Central memory CD8-positive, alpha-beta T cell (primary cell): ENCODE measurements around the gene FBXL20.

Experiments
- ATAC-seq: fragments of 150-1000 bp; cut with Tn5 transposase; replicated peaks from 2 replicates; pipeline ENCODE4 v1.10.0; 2022; ENCODE audit warnings: mild to moderate bottlenecking, moderate FRiP score, moderate number of reproducible peaks; ENCODE audit not compliant: poor library complexity, severe bottlenecking; ENCODE audit errors: extremely low read depth
- DNase-seq, 2 donors: peaks; one replicate each; pipeline ENCODE4 v3.0.0; 2021; ENCODE audit warnings: low spot score in 2 of 2
- H3K27ac Mint-ChIP-seq: one replicate; pipeline ENCODE4 v1.8.0; 2022; ENCODE audit warnings: low read depth, mild to moderate bottlenecking, moderate library complexity, mixed read lengths
- H3K27me3 Mint-ChIP-seq: one replicate; pipeline ENCODE4 v1.8.0; 2022; ENCODE audit warnings: mixed read lengths
- H3K36me3 Mint-ChIP-seq: one replicate; pipeline ENCODE4 v1.8.0; 2022; ENCODE audit warnings: mild to moderate bottlenecking, moderate library complexity, mixed read lengths; ENCODE audit not compliant: insufficient read depth
- H3K4me1 Mint-ChIP-seq: one replicate; pipeline ENCODE4 v1.8.0; 2022; ENCODE audit warnings: mixed read lengths
- H3K4me3 Mint-ChIP-seq: one replicate; pipeline ENCODE4 v1.8.0; 2022; ENCODE audit warnings: mild to moderate bottlenecking, moderate library complexity, mixed read lengths
- H3K9me3 Mint-ChIP-seq: one replicate; pipeline ENCODE4 v1.8.0; 2022; ENCODE audit warnings: mixed read lengths

FBXL20 gene

DNA sequence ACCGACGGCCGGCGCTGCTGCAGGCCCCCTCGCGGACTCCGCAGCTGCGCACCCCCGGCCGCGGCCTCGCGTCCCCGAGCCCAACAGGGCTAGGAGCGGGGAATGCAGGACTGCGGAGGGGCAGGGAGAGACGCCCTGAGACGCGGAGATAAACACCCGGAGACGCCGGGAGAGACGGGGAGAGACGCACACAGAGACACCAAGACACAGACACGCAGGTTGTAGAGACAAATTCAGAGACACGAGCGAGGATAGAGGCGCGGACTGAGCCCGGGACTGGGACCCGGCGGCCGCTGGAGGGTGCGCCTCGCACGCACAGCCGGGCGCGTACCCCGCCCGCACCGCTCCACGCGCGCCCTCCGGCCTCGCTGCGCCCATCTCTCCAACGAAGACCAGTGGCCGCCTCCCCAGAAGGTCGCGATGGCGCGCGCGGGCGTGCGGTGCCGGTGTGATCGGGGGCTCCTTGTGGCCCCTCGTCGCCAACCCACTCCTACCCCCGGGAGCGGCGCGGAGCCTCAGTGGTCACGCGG, 176.6 kb downstream of the FBXL20 start:
- ATAC-seq (no peak), DNase-seq (no peak)
- Mint-ChIP-seq H3K9me3 (no peaks in the 10 kb centered on the region), H3K36me3 (peaks cover 3% of the 10 kb centered on the region), H3K4me3 (peak overlapping the region; percentile 73), H3K4me1 (peaks cover 15% of the 10 kb centered on the region), H3K27me3 (peaks cover 49% of the 10 kb centered on the region), H3K27ac (no peak overlapping the region)

DNA sequence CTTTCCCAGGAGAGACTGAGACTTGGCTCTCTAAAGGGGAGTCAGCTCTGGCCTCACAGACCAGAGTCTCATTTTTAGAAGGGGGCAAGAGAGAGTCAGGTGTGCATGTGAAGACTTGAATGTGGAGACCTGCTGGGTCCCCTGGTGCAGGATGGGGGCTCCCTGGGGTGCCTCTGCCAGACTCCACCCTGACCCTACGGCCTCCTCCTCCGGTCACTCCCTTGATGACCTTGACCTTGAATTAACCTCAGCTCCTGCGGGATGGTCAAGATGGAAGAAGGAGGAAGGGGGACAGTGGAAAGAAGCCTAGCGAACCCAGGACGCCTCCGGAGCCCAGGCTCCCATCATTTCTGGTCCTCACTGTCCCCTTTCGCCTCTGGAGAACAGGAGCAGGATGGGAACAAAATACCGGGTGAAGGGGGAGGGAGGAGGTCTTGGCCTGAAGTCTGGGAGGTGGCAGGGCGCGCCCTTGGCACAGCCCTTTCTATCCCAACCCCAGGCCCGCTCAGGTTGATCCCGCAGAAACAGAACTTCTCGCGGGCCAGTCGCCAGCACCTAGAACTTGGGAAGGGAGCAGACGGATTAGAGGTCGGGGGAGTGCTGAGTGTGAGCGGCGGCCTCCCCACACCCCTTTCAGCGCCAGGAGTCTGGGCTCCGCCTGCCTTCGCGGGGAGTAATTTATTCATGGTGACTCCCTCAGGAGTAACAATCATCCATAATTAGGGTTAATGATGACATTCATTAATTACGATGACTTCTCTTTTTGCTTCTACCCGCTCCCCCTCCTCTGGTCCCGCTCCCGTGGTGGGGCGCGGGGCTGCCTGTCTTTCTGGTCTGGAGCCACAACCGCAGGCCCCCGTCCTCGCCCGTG, 177.3 kb downstream of the FBXL20 start:
- Mint-ChIP-seq H3K27ac (no peak overlapping the region), H3K4me1 (peaks cover 8% of the 10 kb centered on the region), H3K4me3 (peak overlapping the region; percentile 73), H3K9me3 (no peaks in the 10 kb centered on the region), H3K36me3 (peaks cover 3% of the 10 kb centered on the region), H3K27me3 (peaks cover 42% of the 10 kb centered on the region)
- ATAC-seq (no peak), DNase-seq (no peak)

DNA sequence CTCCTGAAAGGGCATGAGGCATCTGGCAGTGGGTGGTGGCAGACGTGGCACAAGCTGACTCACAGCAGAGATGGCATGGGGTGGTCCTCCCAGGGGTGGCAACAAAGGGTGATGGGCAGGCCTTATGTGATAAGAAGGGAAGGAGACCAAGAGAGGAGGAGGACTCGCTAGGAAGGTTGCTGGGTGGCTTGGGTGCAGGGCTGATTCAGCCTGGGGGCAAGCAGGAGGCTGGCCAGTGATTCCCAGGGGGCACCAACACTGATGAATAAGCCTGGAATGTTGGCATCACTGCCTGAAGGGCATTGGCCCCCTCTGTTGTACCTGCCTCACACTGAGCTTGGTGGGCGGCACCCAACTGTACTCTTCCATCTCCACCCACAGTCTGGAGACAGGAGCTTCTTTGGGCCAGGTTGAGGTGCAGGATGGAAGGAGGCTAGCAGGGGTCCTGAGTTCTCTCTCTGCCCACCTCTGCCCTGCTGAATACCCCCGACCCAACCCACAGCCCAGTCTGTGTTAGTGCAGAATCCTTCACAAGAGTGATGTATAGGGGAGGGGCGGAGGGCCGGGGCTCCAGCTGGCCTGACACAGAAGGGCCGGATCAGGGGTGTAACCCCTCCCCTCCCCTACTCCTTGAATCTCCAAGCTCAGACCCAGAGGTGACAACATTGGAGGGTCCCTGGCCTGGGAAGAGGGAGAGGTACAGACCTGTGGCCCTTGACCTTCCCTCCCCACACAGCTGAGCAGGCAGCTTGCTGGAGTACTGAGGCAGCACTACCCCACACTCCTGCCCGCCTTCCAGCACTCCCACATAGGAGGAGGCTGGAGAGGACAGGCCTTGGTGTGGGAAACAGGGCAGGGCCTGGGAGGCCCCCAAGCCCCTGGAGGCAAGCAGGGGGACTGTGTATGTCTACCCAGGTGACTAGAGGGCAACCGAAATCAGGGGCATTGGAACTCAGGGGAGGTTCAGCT, 178.3 kb downstream of the FBXL20 start:
- H3K4me1 Mint-ChIP-seq, result peaks cover 7% of the 10 kb centered on the region
- peaks cover 36% of the 10 kb centered on the region for H3K27me3 Mint-ChIP-seq
- H3K4me3 Mint-ChIP-seq, result peak overlapping the region; percentile 73
- peaks cover 3% of the 10 kb centered on the region for H3K36me3 Mint-ChIP-seq
- ATAC-seq, result no peak
- DNase-seq, result no peak
- no peaks in the 10 kb centered on the region for H3K9me3 Mint-ChIP-seq
- H3K27ac Mint-ChIP-seq, result no peak overlapping the region

DNA sequence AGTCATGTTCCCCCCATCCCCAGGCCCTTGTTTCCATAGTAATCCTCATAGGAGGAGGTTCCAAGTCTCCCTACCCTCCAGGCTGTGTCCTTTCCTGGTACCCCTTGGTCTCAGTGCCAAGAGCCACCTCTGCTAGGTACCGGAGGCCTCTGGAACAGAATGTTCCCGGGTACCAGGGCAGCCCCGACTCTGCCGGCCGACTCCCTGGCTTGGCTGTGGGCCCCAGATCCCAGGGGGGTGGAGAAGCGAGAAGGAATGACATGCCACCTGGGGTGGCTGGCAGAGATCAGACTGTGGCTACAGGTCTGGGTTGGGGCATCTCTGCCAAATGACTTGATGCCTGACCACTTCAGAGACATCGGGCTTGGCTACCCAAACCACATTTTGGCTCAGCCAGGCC, 179.3 kb downstream of the FBXL20 start:
- DNase-seq (no peak), ATAC-seq (no peak)
- Mint-ChIP-seq H3K27me3 (peaks cover 28% of the 10 kb centered on the region), H3K4me1 (peaks cover 7% of the 10 kb centered on the region), H3K36me3 (peaks cover 3% of the 10 kb centered on the region), H3K9me3 (no peaks in the 10 kb centered on the region), H3K27ac (no peak overlapping the region), H3K4me3 (no peak overlapping the region)

DNA sequence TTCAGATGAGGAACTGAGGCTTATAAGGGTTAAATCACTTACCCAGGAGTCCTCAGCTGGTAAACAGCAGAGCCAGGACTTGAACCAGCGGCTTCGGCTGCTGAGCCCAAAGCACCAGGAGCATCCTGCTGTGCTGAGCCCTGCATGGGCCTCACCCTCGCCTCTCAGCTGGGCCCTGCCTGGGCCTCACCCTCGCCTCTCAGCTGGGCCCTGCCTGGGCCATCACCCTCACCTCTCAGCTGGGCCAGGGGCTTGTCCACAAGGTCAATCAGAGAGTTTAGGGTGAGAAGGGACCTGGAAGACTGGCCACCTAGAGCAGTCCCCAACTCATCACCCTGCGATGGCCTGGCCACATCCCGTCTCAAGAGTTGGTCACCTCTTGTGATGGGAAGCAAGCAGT, 179.9 kb downstream of the FBXL20 start:
- Mint-ChIP-seq H3K27me3 (peaks cover 30% of the 10 kb centered on the region), H3K9me3 (no peaks in the 10 kb centered on the region), H3K4me3 (no peak overlapping the region), H3K27ac (no peak overlapping the region), H3K36me3 (peaks cover 3% of the 10 kb centered on the region), H3K4me1 (peaks cover 7% of the 10 kb centered on the region)
- ATAC-seq, result no peak
- no peak for DNase-seq

DNA sequence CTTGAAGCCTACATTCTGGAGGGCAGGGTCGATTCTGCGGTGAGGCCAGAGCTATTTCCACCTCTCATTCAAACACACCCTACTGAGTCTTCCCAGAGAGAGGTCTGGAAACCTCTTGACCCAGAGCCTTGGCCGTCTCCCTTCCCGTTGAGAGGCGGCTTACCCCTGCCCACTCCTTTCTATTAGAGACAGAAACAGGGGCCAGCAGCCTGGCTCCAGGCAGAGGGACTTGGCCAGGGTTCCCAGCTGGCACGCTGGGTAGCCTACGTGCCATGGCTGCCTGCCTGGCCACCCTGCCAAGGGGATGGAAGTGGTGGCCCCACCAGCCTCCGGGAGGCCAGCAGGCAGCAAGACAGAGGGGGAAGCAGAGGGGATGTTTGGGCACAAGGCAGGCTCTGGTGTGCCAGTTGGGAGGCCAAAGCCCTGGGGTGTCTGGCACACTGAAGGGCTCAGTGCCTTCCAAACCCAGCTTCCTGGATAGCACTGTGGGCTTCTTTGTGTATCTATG, 181.7 kb downstream of the FBXL20 start:
- Mint-ChIP-seq H3K4me3 (no peak overlapping the region), H3K9me3 (no peaks in the 10 kb centered on the region), H3K27me3 (peaks cover 38% of the 10 kb centered on the region), H3K27ac (no peak overlapping the region), H3K4me1 (no peaks in the 10 kb centered on the region), H3K36me3 (peaks cover 3% of the 10 kb centered on the region)
- DNase-seq (no peak), ATAC-seq (no peak)

DNA sequence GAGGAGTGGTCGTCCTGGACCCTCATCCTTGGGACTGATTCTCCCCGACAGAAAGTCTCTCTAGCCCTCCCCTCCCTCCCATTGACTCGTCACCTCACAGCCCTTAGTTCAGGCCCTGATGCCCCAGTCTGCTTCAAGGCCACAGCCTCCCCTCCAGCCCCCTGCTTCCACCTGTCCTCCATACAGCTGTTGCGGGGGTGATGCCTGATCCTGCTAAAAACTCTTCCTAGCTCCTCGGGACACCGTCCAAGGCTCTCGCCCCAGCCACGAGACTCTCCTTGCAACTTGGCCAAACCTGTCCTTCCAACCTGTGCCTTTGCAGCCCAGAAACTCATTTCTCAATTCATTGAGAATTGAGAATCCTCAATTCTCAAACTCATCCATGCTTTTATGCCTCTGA, 182.5 kb downstream of the FBXL20 start:
- H3K9me3 Mint-ChIP-seq, result no peaks in the 10 kb centered on the region
- H3K36me3 Mint-ChIP-seq, result peaks cover under 1% of the 10 kb centered on the region
- no peak for ATAC-seq
- no peaks in the 10 kb centered on the region for H3K4me1 Mint-ChIP-seq
- no peak for DNase-seq
- no peak overlapping the region for H3K4me3 Mint-ChIP-seq
- H3K27me3 Mint-ChIP-seq, result peaks cover 39% of the 10 kb centered on the region
- no peak overlapping the region for H3K27ac Mint-ChIP-seq

DNA sequence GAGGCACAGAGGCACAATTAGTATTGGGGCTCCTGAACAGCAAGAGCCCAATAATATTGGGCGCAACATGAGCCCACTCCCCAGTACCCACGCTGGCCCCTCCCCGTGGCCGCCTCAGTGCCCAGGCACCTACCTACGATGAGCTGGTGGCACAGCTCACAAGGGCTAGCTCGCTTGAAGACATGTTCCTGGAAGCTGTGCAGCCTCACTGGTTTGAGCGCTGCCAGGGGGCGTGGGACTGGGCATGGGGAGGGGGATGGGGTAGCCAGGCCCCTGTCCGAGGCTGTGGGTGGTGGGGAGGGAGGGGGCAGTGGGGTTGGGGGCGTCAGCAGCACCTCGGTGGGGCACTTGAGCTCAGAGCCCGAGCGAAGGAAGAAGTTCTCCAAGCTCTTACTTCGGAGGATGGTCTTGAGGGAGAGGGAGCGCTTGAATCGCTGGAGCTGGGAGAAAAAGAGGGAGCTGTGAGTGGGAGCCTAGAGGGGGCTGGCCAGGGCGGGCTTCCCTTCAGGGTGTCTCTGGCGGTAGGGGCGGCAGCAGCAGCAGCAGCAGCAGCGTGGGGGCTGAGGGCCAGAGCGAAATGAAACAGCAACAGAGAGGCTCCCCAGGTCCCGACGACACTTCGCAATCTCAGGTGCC, 183.6 kb downstream of the FBXL20 start:
- no peak for DNase-seq
- Mint-ChIP-seq H3K27me3 (peaks cover 41% of the 10 kb centered on the region), H3K36me3 (no peaks in the 10 kb centered on the region), H3K27ac (no peak overlapping the region), H3K4me1 (no peaks in the 10 kb centered on the region), H3K4me3 (no peak overlapping the region), H3K9me3 (no peaks in the 10 kb centered on the region)
- ATAC-seq, result no peak

DNA sequence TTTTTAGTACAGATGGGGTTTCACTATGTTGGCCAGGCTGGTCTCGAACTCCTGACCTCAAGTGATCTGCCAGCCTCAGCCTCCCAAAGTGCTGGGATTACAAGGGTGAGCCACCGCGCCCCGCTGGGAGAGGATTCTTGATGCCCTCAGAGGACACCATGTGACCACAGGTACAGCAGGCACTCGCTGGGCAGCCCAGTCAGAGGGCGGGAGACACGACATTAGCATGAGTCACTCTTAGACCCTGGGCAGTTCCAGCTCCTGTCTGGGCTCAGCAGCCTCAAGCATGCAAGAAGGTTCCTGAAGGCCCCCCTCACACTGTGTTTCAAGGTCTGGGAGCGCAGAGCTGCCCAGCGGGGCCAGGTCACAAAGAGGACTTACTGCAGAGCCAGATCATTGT, 187.6 kb downstream of the FBXL20 start:
- Mint-ChIP-seq H3K36me3 (peaks cover 3% of the 10 kb centered on the region), H3K9me3 (no peaks in the 10 kb centered on the region), H3K27ac (no peak overlapping the region), H3K27me3 (peaks cover 42% of the 10 kb centered on the region), H3K4me3 (no peak overlapping the region), H3K4me1 (peaks cover 14% of the 10 kb centered on the region)
- no peak for DNase-seq
- ATAC-seq, result no peak

DNA sequence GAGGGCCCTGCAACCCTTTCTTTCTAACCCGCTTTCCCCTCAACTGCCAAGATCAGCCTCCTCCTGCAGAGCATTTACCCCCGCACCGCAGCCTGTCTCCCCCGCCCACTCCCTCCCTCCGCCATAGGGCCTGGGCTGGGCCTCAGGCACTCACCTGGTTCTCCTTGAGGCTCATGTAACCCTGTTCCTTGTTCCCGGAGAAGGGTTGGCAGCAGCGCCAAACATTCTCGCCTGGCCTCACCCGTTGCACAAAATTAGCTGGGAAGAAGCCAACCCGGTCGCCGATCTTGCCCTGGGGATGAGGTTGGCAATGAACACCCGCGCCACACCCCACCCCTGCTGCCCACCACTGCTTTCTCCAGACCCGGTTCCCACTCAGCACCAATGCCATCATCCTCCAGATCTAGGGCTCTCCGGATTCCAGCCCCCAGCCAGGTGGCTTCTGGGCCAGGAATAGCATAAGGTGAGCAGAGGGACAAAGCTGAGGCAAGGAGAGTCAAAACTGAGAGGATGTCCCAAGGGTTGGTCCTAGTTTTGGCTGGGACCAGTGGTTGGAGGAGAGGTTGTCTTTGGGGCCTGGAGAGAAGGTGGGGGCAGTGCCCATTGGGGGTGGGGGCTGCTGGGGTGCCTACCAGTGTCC, 188.5 kb downstream of the FBXL20 start:
- peaks cover 42% of the 10 kb centered on the region for H3K27me3 Mint-ChIP-seq
- H3K9me3 Mint-ChIP-seq, result no peaks in the 10 kb centered on the region
- ATAC-seq (no peak), DNase-seq (no peak)
- H3K27ac Mint-ChIP-seq, result no peak overlapping the region
- peaks cover 14% of the 10 kb centered on the region for H3K4me1 Mint-ChIP-seq
- H3K4me3 Mint-ChIP-seq, result no peak overlapping the region
- peaks cover 3% of the 10 kb centered on the region for H3K36me3 Mint-ChIP-seq

DNA sequence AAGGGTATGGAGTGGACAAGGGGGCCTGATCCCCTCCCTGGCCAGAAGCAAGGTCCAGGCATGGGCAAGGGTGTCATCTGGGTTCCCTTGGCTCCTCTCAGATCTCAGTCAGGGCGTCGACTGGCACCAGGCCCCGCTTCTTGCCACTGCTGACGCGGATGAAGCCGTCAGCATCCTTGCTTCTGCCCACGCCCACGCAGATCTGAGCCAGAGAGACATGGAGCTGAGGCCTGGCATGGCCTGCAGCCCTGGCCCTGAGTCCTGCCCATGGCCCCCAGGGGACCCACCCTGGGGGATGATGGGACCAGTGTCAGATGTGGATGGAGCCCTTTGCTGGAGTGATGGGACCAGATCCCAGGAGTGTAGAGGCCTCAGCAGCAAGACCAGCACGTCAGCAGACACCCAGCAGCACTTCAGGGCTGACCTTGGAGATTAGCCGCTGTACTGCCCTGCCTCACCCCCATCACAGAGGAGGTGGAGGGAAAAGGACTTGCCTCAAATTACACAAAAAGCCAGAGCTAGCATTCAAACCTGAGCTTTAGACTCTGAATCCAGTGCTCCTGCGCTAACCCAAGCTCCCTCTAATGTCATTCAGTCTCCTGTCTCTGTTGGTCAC, 189.1 kb downstream of the FBXL20 start:
- no peak overlapping the region for H3K4me3 Mint-ChIP-seq
- peaks cover 3% of the 10 kb centered on the region for H3K36me3 Mint-ChIP-seq
- H3K27me3 Mint-ChIP-seq, result peaks cover 41% of the 10 kb centered on the region
- no peak overlapping the region for H3K27ac Mint-ChIP-seq
- ATAC-seq (no peak), DNase-seq (no peak)
- no peaks in the 10 kb centered on the region for H3K9me3 Mint-ChIP-seq
- peaks cover 15% of the 10 kb centered on the region for H3K4me1 Mint-ChIP-seq
